ENCODE measurements around the gene ILDR1. TPM values are rescaled to one million over a fixed set of nuclear protein-coding genes. Genes with fewer than 3 reads are reported as not detected.

The ILDR1 gene
- total RNA-seq, 1 donor from 2014 or later, result 0.07 TPM

GRCh38 chr3:121962443-121962842 lies 59.6 kb downstream of the ILDR1 start:
- H3K9me3 ChIP-seq (ENCODE audit: low read depth), result no peaks in the 10 kb centered on the region
- no peaks in the 10 kb centered on the region for H3F3A ChIP-seq (ENCODE audit: low read depth)
- H3K4me1 ChIP-seq, result peaks cover 10% of the 10 kb centered on the region
- no peak overlapping the region for H3K4me2 ChIP-seq
- Mint-ChIP-seq H3K36me3 (no peaks in the 10 kb centered on the region), H3K4me3 (no peak overlapping the region), H3K9me3 (peaks cover 3% of the 10 kb centered on the region), H3K27me3 (ENCODE audit: insufficient read depth, low read depth) (no peaks in the 10 kb centered on the region), H3K27ac (no peak overlapping the region), H3K4me1 (no peaks in the 10 kb centered on the region)
- H2AFZ ChIP-seq (replicated peaks), result no peak overlapping the region
- no peak overlapping the region for H3K27ac ChIP-seq
- H3K36me3 ChIP-seq, result no peaks in the 10 kb centered on the region
- no peak overlapping the region for H3K9ac ChIP-seq
- no peaks in the 10 kb centered on the region for H3K79me2 ChIP-seq (ENCODE audit: low read depth)
- no peak overlapping the region for H3K4me3 ChIP-seq
- TF ChIP-seq CTCF (IDR thresholded peaks at IDR 0.05) (no peak), EZH2 (IDR thresholded peaks at IDR 0.05) (no peak), EZH2phosphoT487 (IDR thresholded peaks at IDR 0.05) (no peak)
- H4K20me1 ChIP-seq (ENCODE audit: low read depth), result no peaks in the 10 kb centered on the region
- H3K27me3 ChIP-seq, result no peaks in the 10 kb centered on the region
- DNase-seq (ENCODE audit: low spot score), result no peak

- no peaks in the 10 kb centered on the region for H3F3A ChIP-seq (ENCODE audit: low read depth)
- Mint-ChIP-seq H3K27ac (no peak overlapping the region), H3K36me3 (no peaks in the 10 kb centered on the region), H3K4me3 (no peak overlapping the region), H3K4me1 (no peaks in the 10 kb centered on the region), H3K27me3 (ENCODE audit: insufficient read depth, low read depth) (no peaks in the 10 kb centered on the region), H3K9me3 (peaks cover 3% of the 10 kb centered on the region)
- no peaks in the 10 kb centered on the region for H3K79me2 ChIP-seq (ENCODE audit: low read depth)
- peaks cover 10% of the 10 kb centered on the region for H3K4me1 ChIP-seq
- no peak overlapping the region for H3K9ac ChIP-seq
- no peaks in the 10 kb centered on the region for H3K27me3 ChIP-seq
- H2AFZ ChIP-seq (replicated peaks), result no peak overlapping the region
- no peak for TF ChIP-seq EZH2phosphoT487 (IDR thresholded peaks at IDR 0.05)
- no peak for TF ChIP-seq EZH2 (IDR thresholded peaks at IDR 0.05)
- no peak for TF ChIP-seq CTCF (IDR thresholded peaks at IDR 0.05)
- H3K4me2 ChIP-seq, result no peak overlapping the region
- no peaks in the 10 kb centered on the region for H4K20me1 ChIP-seq (ENCODE audit: low read depth)
- H3K36me3 ChIP-seq, result no peaks in the 10 kb centered on the region
- H3K4me3 ChIP-seq, result no peak overlapping the region
- DNase-seq (ENCODE audit: low spot score), result no peak
- no peak overlapping the region for H3K27ac ChIP-seq
- H3K9me3 ChIP-seq (ENCODE audit: low read depth), result no peaks in the 10 kb centered on the region
Measured at GRCh38 chr3:121961283-121961682, 60.8 kb downstream of the ILDR1 start.

GRCh38 chr3:121958801-121959200 lies 63.2 kb downstream of the ILDR1 start:
- Histone ChIP-seq H3K4me2 (no peak overlapping the region), H3K27me3 (no peaks in the 10 kb centered on the region), H3K79me2 (ENCODE audit: low read depth) (no peaks in the 10 kb centered on the region), H3K9ac (no peak overlapping the region), H3K36me3 (no peaks in the 10 kb centered on the region), H3F3A (ENCODE audit: low read depth) (no peaks in the 10 kb centered on the region), H3K27ac (no peak overlapping the region), H3K4me1 (peaks cover 10% of the 10 kb centered on the region), H3K9me3 (ENCODE audit: low read depth) (no peaks in the 10 kb centered on the region), H2AFZ (replicated peaks) (peak overlapping the region; percentile 42), H4K20me1 (ENCODE audit: low read depth) (no peaks in the 10 kb centered on the region), H3K4me3 (no peak overlapping the region)
- no peak for DNase-seq (ENCODE audit: low spot score)
- H3K9me3 Mint-ChIP-seq, result peaks cover 7% of the 10 kb centered on the region
- no peaks in the 10 kb centered on the region for H3K36me3 Mint-ChIP-seq
- H3K4me1 Mint-ChIP-seq, result no peaks in the 10 kb centered on the region
- H3K27me3 Mint-ChIP-seq (ENCODE audit: insufficient read depth, low read depth), result no peaks in the 10 kb centered on the region
- no peak overlapping the region for H3K4me3 Mint-ChIP-seq
- H3K27ac Mint-ChIP-seq, result no peak overlapping the region
- TF ChIP-seq EZH2 (IDR thresholded peaks at IDR 0.05) (no peak), EZH2phosphoT487 (IDR thresholded peaks at IDR 0.05) (no peak), CTCF (IDR thresholded peaks at IDR 0.05) (no peak)
